K562 (cell line): Measurements from ENCODE around the gene NENF. TPM values are rescaled to one million over a fixed set of nuclear protein-coding genes. Genes with fewer than 3 reads are reported as not detected.

Experiments
- ATAC-seq: fragments of 200-7000 bp; cut with Tn5 transposase; 3 replicates; pipeline ENCODE4 v1.9.1; 2020; ENCODE audit warnings: moderate library complexity
- BruUV-seq: library from RNA; stranded (reverse); fragments of 400-500 nt; replicated peaks from 2 replicates; lab custom pipeline; 2021; lab: Mats Ljungman, UMichigan
- CTCF ChIA-PET: fragments of 300-600 bp; formaldehyde crosslinking; extraction: SDS; loops from one replicate; lab custom pipeline; 2021; ENCODE audit warnings: low intra/inter-chr PET ratio; lab: Yijun Ruan, JAX
- POLR2A ChIA-PET: fragments of 300-600, 350-650 bp; sonication (Branson Sonifier 250); formaldehyde crosslinking; extraction: SDS; loops from one replicate; lab custom pipeline; 2021; ENCODE audit warnings: antibody characterized with exemption, inconsistent platforms; lab: Yijun Ruan, JAX
- DNase-seq, 4 experiments: peaks; one replicate each; pipeline versions ENCODE4 v3.0.0 to v3.0.0-alpha.2; 2011 to 2018; ENCODE audit warnings: low spot score in 3 of 4, mixed read lengths in 3 of 4; ENCODE audit errors: extremely low read depth in 1 of 4
- FAIRE-seq: peaks from 2 replicates; lab custom pipeline; 2011; peaks lifted over from hg19 to GRCh38; lab: Jason Lieb, UNC
- H2AFZ ChIP-seq: 2 replicates; pipeline ENCODE4 v1.6.0; 2011; ENCODE audit warnings: low read depth, low read length, control low read depth, inconsistent platforms
- H3K27ac ChIP-seq: fragments of 200-600 bp; 3 replicates; pipeline ENCODE4 v1.8.0; 2011; ENCODE audit warnings: low read depth, mild to moderate bottlenecking, control low read depth, inconsistent platforms, low read length, moderate library complexity, mixed read lengths; ENCODE audit errors: extremely low read depth
- H3K27me3 ChIP-seq, 2 experiments: fragments of 300-600 bp in 1 of 2; 2 replicates in 1 of 2; 3 replicates in 1 of 2; pipeline versions ENCODE4 v1.6.0 to v1.8.0; 2011; ENCODE audit warnings: inconsistent platforms in 2 of 2, low read length in 2 of 2, mild to moderate bottlenecking in 1 of 2, mixed read lengths in 1 of 2, moderate library complexity in 1 of 2; ENCODE audit not compliant: control insufficient read depth in 2 of 2, insufficient read depth in 2 of 2
- H3K36me3 ChIP-seq: fragments of 300-600 bp; 3 replicates; pipeline ENCODE4 v1.8.0; 2011; ENCODE audit warnings: mild to moderate bottlenecking, low read length, inconsistent platforms; ENCODE audit not compliant: control insufficient read depth, insufficient read depth
- H3K4me1 ChIP-seq, 2 experiments: fragments of 200-600 bp in 1 of 2; replicated peaks in 1 of 2; 2 replicates in 1 of 2; 3 replicates in 1 of 2; pipeline versions ENCODE4 v1.5.1 to v1.8.0; 2011; ENCODE audit warnings: inconsistent platforms in 2 of 2, low read length in 2 of 2, mild to moderate bottlenecking in 1 of 2, mixed read lengths in 1 of 2, moderate library complexity in 1 of 2; ENCODE audit not compliant: control insufficient read depth in 2 of 2, insufficient read depth in 2 of 2
- H3K4me2 ChIP-seq: 2 replicates; pipeline ENCODE4 v1.6.1; 2011; ENCODE audit warnings: low read length, control low read depth, inconsistent platforms, mixed read lengths; ENCODE audit not compliant: insufficient read depth
- H3K4me3 ChIP-seq: fragments of 200-600 bp; sonication (generic), shearing (Covaris generic); 2 replicates; pipeline ENCODE4 v1.5.1; 2016; ENCODE audit warnings: control low read depth, inconsistent platforms
- H3K79me2 ChIP-seq: fragments of 200-600 bp; 3 replicates; pipeline ENCODE4 v1.8.0; 2011; ENCODE audit warnings: low read length, inconsistent platforms; ENCODE audit not compliant: control insufficient read depth, insufficient read depth
- H3K9ac ChIP-seq, 2 experiments: 2 replicates each; pipeline versions ENCODE4 v1.6.0 to v1.6.1; 2011; ENCODE audit warnings: low read depth in 2 of 2, low read length in 2 of 2, control low read depth in 1 of 2, inconsistent platforms in 1 of 2, mild to moderate bottlenecking in 1 of 2, mixed read lengths in 1 of 2; ENCODE audit not compliant: insufficient read depth in 1 of 2
- H3K9me1 ChIP-seq: one replicate; pipeline ENCODE4 v1.6.0; 2011; ENCODE audit warnings: inconsistent platforms, mild to moderate bottlenecking, low read length, moderate library complexity; ENCODE audit not compliant: control insufficient read depth, insufficient read depth
- H3K9me3 ChIP-seq: replicated peaks from 2 replicates; pipeline ENCODE4 v1.5.1; 2011; ENCODE audit warnings: low read depth, low read length, inconsistent platforms; ENCODE audit not compliant: control insufficient read depth, insufficient read depth
- H4K20me1 ChIP-seq: replicated peaks from 2 replicates; pipeline ENCODE4 v1.6.1; 2011; ENCODE audit warnings: low read length, inconsistent platforms, mixed read lengths; ENCODE audit not compliant: control insufficient read depth, insufficient read depth
- ELF1 ChIP-seq: fragments of 200-800 bp; sonication (Bioruptor generic); IDR thresholded peaks from 2 replicates; pipeline ENCODE4 v1.6.1; 2016; ENCODE audit warnings: missing genetic modification characterization, missing compliant biosample characterization
- ETS1 ChIP-seq: conservative IDR thresholded peaks from 2 replicates; pipeline ENCODE4 v1.6.1; 2011; ENCODE audit warnings: low read depth, mild to moderate bottlenecking, low read length; ENCODE audit not compliant: control insufficient read depth
- ETV1 ChIP-seq: fragments of 450-650 bp; conservative IDR thresholded peaks from 2 replicates; pipeline ENCODE4 v1.6.1; 2016; ENCODE audit warnings: missing genetic modification characterization, control low read depth, low read depth, missing compliant biosample characterization
- JUN ChIP-seq, 2 experiments: sonication (generic) in 1 of 2; formaldehyde crosslinking in 1 of 2; IDR thresholded peaks; 2 replicates each; pipeline versions ENCODE4 v1.6.1 to v1.8.0; 2012 to 2022; ENCODE audit warnings: borderline replicate concordance in 2 of 2, mild to moderate bottlenecking in 2 of 2, improper control_type of control experiment in 1 of 2, low read depth in 1 of 2, low read length in 1 of 2, missing genetic modification reagents in 1 of 2
- PKNOX1 ChIP-seq: fragments of 450-650 bp; IDR thresholded peaks from 2 replicates; pipeline ENCODE4 v1.6.1; 2016
- RCOR1 ChIP-seq, 2 experiments: IDR thresholded peaks; 2 replicates each; pipeline ENCODE4 v1.6.1; 2012; ENCODE audit warnings: low read depth in 2 of 2, low read length in 2 of 2, borderline replicate concordance in 1 of 2, improper control_type of control experiment in 1 of 2
- WGBS: fragments of 100-300 bp; shearing (Covaris generic); methylation state at CpG from one replicate; pipeline ENCODE4 v1.1.6; 2016; ENCODE audit warnings: low coverage, mixed read lengths; ENCODE audit not compliant: insufficient coverage; ENCODE audit errors: missing lambda C conversion rate; 5-methylcytosine and 5-hydroxymethylcytosine counted together
- in situ Hi-C: fragments of 300-500 bp; cut with MboI; formaldehyde crosslinking; loops from 4 replicates; pipeline ENCODE4 v1.15.0; 2018; ENCODE audit warnings: inconsistent platforms, mixed read lengths
- intact Hi-C: fragments of 100-400 bp; cut with micrococcal nuclease; formaldehyde crosslinking; loops from 2 replicates; pipeline ENCODE4 v1.14.2; 2022
- polyA plus RNA-seq, 8 experiments: library from polyadenylated mRNA; depleted of rRNA in 4 of 8; stranded (reverse) in 5 of 8; unstranded in 3 of 8; fragments of >200 nt; fragmentation: Nextera tagmentation in 2 of 8; fragmentation: Illumina TruSeq in 1 of 8; extraction: Ambion mirVana in 2 of 8; extraction: Trizol in 1 of 8; gene quantifications; 2 replicates each; pipeline versions ENCODE4 v1.2.1 to v1.2.3, GENCODE V29; 2011 to 2014; ENCODE audit warnings: inconsistent platforms in 1 of 8, missing spikeins in 1 of 8
- total RNA-seq, 7 experiments: library from RNA; depleted of rRNA in 6 of 7; stranded (reverse); fragments of >200 nt in 6 of 7; fragmentation: Illumina TruSeq in 2 of 7; extraction: Trizol in 2 of 7; gene quantifications; 2 replicates each; pipeline versions ENCODE4 v1.2.1 to v1.2.3, GENCODE V29; 2011 to 2021; ENCODE audit warnings: low replicate concordance in 1 of 7
- TF ChIP-seq, protein P1 (sequence below): sonication (generic); formaldehyde crosslinking; IDR thresholded peaks from 2 replicates; pipeline ENCODE4 v1.8.0; 2022; ENCODE audit warnings: missing genetic modification reagents, mild to moderate bottlenecking, moderate library complexity, borderline replicate concordance
- TF ChIP-seq, protein P2 (sequence below), 2 experiments: IDR thresholded peaks in 1 of 2; conservative IDR thresholded peaks in 1 of 2; 2 replicates each; pipeline ENCODE4 v1.6.1; 2016; ENCODE audit warnings: low read depth in 2 of 2, mild to moderate bottlenecking in 1 of 2, missing compliant biosample characterization in 1 of 2, missing genetic modification characterization in 1 of 2, moderate library complexity in 1 of 2

NENF gene
- total and polyA plus RNA-seq, 9 of the 15 experiments (the other 6 are each of a cell fraction or from before 2014, with no cell fraction given): 6.1 to 100 (median 72.8) TPM

- CTCF ChIA-PET: no interaction called here
- H3K4me2 ChIP-seq: peak overlapping the region; percentile 15; the same call in 1 of the 2 replicates
- H3K9me1 ChIP-seq: no peaks in the 10 kb centered on the region
- FAIRE-seq: peak; percentile 89
- BruUV-seq: no TSS peak
- no peak overlapping the region for H3K4me3 ChIP-seq
- H3K36me3 ChIP-seq: no peaks in the 10 kb centered on the region
- in situ Hi-C loops (no loop called here), intact Hi-C loops (loop anchor here (5.0 kb wide), 1 partner anchor 71 kb away; no protein-coding TSS in a partner anchor)
- no peaks in the 10 kb centered on the region for H4K20me1 ChIP-seq
- H3K4me1 ChIP-seq: peaks cover 10 to 17% of the 10 kb centered on the region in 2 experiments
- no peak overlapping the region for H2AFZ ChIP-seq
- H3K79me2 ChIP-seq: no peaks in the 10 kb centered on the region
- 10% methylated on average over 10 of the region's 10 CpGs for WGBS
- H3K9me3 ChIP-seq: no peaks in the 10 kb centered on the region
- H3K27me3 ChIP-seq: peaks cover 11 to 37% of the 10 kb centered on the region in 2 experiments; a peak in 4 of 5 replicates
- POLR2A ChIA-PET: interaction anchor here (0.6 kb wide), 1 partner anchor 8 kb away, joined by 3 read pairs; no protein-coding TSS in a partner anchor
- H3K27ac ChIP-seq: no peak overlapping the region
- DNase-seq: peak; percentile 39 to 66 (median 48)
- H3K9ac ChIP-seq: peak overlapping the region in 1 of 2 experiments; percentile 72; a peak in 1 of 4 replicates
- peak; percentile 83 for ATAC-seq
- TF ChIP-seq, protein P1, sequence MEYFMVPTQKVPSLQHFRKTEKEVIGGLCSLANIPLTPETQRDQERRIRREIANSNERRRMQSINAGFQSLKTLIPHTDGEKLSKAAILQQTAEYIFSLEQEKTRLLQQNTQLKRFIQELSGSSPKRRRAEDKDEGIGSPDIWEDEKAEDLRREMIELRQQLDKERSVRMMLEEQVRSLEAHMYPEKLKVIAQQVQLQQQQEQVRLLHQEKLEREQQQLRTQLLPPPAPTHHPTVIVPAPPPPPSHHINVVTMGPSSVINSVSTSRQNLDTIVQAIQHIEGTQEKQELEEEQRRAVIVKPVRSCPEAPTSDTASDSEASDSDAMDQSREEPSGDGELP: peak; percentile 79; the same call in 1 of the 2 replicates
- peak in 1 of 2 experiments; percentile 91; a peak in 2 of 4 replicates for TF ChIP-seq RCOR1 (IDR thresholded peaks at IDR 0.05; ENCODE audit: borderline replicate concordance in 1 of 2, low read depth in 2 of 2, low read length in 2 of 2)
- no peak for TF ChIP-seq ETS1
- TF ChIP-seq, protein P2, sequence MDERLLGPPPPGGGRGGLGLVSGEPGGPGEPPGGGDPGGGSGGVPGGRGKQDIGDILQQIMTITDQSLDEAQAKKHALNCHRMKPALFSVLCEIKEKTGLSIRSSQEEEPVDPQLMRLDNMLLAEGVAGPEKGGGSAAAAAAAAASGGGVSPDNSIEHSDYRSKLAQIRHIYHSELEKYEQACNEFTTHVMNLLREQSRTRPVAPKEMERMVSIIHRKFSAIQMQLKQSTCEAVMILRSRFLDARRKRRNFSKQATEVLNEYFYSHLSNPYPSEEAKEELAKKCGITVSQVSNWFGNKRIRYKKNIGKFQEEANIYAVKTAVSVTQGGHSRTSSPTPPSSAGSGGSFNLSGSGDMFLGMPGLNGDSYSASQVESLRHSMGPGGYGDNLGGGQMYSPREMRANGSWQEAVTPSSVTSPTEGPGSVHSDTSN (CRISPR knock-in tag; IDR thresholded peaks at IDR 0.05; ENCODE audit: low read depth): 0 out of 2 replicates have a peak, but pooled peaks have one; percentile 16
- TF ChIP-seq, protein P2 (tag; conservative IDR thresholded peaks at IDR 0.05; ENCODE audit: low read depth): peak; percentile 96
- TF ChIP-seq ELF1 (tag): peak; percentile 40; the same call in 1 of the 2 replicates
- peak; percentile 94 for TF ChIP-seq JUN (IDR thresholded peaks at IDR 0.05; ENCODE audit: borderline replicate concordance, low read depth, low read length)
- TF ChIP-seq JUN (CRISPR knock-in tag; IDR thresholded peaks at IDR 0.05; ENCODE audit: borderline replicate concordance): no peak
- TF ChIP-seq ETV1: peak; percentile 62
- peak; percentile 93 for TF ChIP-seq PKNOX1
Measured at GRCh38 chr1:212485913-212486618, 53.3 kb downstream of the NENF start.
